Body of pancreas (tissue), 4 donors: ENCODE results near the gene FIGLA. TPM values are rescaled to one million over a fixed set of nuclear protein-coding genes. Genes with fewer than 3 reads are reported as not detected.

Experiments used
- ATAC-seq: fragments of 150-250 bp; one replicate; pipeline ENCODE4 v1.9.1; 2016
- DNase-seq, 4 donors: peaks; one replicate each; pipeline ENCODE4 v3.0.0-alpha.2; 2019
- H3K27ac ChIP-seq, 4 donors: fragments of 200-600 bp; sonication (generic); 1 replicate in 3 of 4; 2 replicates in 1 of 4; pipeline versions ENCODE4 v1.5.1 to v1.6.1; 2016 to 2019; ENCODE audit warnings: mild to moderate bottlenecking in 1 of 4, mixed read lengths in 1 of 4, moderate library complexity in 1 of 4
- H3K27me3 ChIP-seq, 2 donors: fragments of 200-600 bp; sonication (generic); one replicate each; pipeline ENCODE4 v1.6.0; 2016; ENCODE audit warnings: mild to moderate bottlenecking in 1 of 2
- H3K36me3 ChIP-seq, 2 donors: fragments of 200-600 bp; sonication (generic); replicated peaks in 1 of 2; 2 replicates each; pipeline ENCODE4 v1.5.1; 2016; ENCODE audit warnings: low read depth in 2 of 2; ENCODE audit not compliant: insufficient read depth in 1 of 2
- H3K4me1 ChIP-seq: fragments of 200-600 bp; sonication (generic); one replicate; pipeline ENCODE4 v1.6.0; 2016
- H3K4me3 ChIP-seq, 2 donors: fragments of 200-600 bp; sonication (generic); 1 replicate in 1 of 2; 2 replicates in 1 of 2; pipeline ENCODE4 v1.5.1; 2016 to 2019
- H3K9me3 ChIP-seq, 3 donors: fragments of 200-600 bp; sonication (generic); 1 replicate in 2 of 3; 2 replicates in 1 of 3; pipeline ENCODE4 v1.5.1; 2016
- CTCF ChIP-seq, 7 experiments: fragments of 450-650 bp in 4 of 7; fragments of 200-600 bp in 3 of 7; sonication (generic) in 3 of 7; IDR thresholded peaks; one replicate each; pipeline ENCODE4 v1.5.1; 2016 to 2019; ENCODE audit warnings: antibody characterized with exemption in 7 of 7
- POLR2A ChIP-seq, 3 donors: fragments of 450-650 bp; IDR thresholded peaks; one replicate each; pipeline ENCODE4 v1.6.1; 2016; ENCODE audit warnings: antibody characterized with exemption in 3 of 3, mild to moderate bottlenecking in 2 of 3
- WGBS, 2 donors: methylation state at CpG; one replicate each; pipeline ENCODE4 v1.1.5; 2017; 5-methylcytosine and 5-hydroxymethylcytosine counted together
- intact Hi-C: fragments of 100-400 bp; cut with DNase I; formaldehyde crosslinking; loops from one replicate; pipeline ENCODE4 v1.15.1; 2023
- total RNA-seq, 2 donors: library from RNA; depleted of rRNA; stranded (reverse); fragments of >200 nt; gene quantifications; one replicate each; pipeline ENCODE4 v1.1.0, GENCODE V29; 2016

The FIGLA gene
- total RNA-seq, 2 donors from 2014 or later = not detected

GRCh38 chr2:70767079-70767698, 23.3 kb downstream of the FIGLA start:
- intact Hi-C loops = no loop called here
- no peak for TF ChIP-seq POLR2A (IDR thresholded peaks at IDR 0.05)
- TF ChIP-seq CTCF (IDR thresholded peaks at IDR 0.05) = no peak

GRCh38 chr2:70766357-70767078, 23.9 kb downstream of the FIGLA start:
- Histone ChIP-seq H3K27ac (no peak overlapping the region), H3K4me3 (no peak overlapping the region), H3K27me3 (peaks cover 0 to 5% of the 10 kb centered on the region in 2 donors), H3K36me3 (no peaks in the 10 kb centered on the region), H3K4me1 (peaks cover 17% of the 10 kb centered on the region), H3K9me3 (no peaks in the 10 kb centered on the region)
- intact Hi-C loops = no loop called here
- TF ChIP-seq CTCF (IDR thresholded peaks at IDR 0.05) (no peak), POLR2A (IDR thresholded peaks at IDR 0.05) (no peak)
- ATAC-seq = no peak
- no peak for DNase-seq
- WGBS, 2 donors = 27 to 36% methylated on average over 7 of the region's 7 CpGs

More at GRCh38 chr2:70767079-70767698, 23.3 kb downstream of the FIGLA start:
- Histone ChIP-seq H3K4me1 (peaks cover 17% of the 10 kb centered on the region), H3K4me3 (peak overlapping the region; percentile 28 to 60), H3K27me3 (peaks cover 0 to 5% of the 10 kb centered on the region in 2 donors), H3K36me3 (no peaks in the 10 kb centered on the region), H3K27ac (no peak overlapping the region), H3K9me3 (no peaks in the 10 kb centered on the region)
- WGBS, 2 donors = 0 to 4% methylated on average over 21 to 39 of the region's 51 CpGs
- DNase-seq (peak in 2 of 4 donors; percentile 11 to 29), ATAC-seq (peak; percentile 42)

DNA sequence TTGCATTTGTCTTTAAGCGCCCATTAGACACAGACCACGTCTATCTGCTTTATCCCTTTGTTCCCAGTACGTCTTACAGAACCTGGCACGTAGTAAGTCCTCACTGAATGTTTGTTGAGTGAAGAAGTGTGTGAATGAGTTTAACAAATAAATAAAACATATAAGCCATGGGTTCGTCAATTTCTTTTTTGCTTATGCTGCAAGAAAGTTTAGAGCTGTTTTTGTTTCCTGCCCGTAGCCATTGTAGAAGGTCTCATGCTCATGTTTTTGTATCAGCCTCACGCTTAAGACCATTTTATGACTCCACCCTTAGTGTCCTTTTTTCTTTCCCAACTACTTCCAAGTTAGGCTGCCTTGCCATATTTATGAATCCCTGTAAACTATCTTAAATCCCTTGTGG, 24.9 kb downstream of the FIGLA start:
- no peak overlapping the region for H3K27ac ChIP-seq
- H3K27me3 ChIP-seq = peaks cover 0 to 5% of the 10 kb centered on the region in 2 donors
- no peak for DNase-seq
- H3K4me3 ChIP-seq = no peak overlapping the region
- intact Hi-C loops = no loop called here
- 90 to 92% methylated on average over 7 of the region's 7 CpGs for WGBS, 2 donors
- H3K9me3 ChIP-seq = no peaks in the 10 kb centered on the region
- no peak for TF ChIP-seq CTCF (IDR thresholded peaks at IDR 0.05)
- no peak for TF ChIP-seq POLR2A (IDR thresholded peaks at IDR 0.05)
- H3K36me3 ChIP-seq = no peaks in the 10 kb centered on the region
- H3K4me1 ChIP-seq = peaks cover 17% of the 10 kb centered on the region
- no peak for ATAC-seq

- Histone ChIP-seq H3K4me3 (no peak overlapping the region), H3K36me3 (no peaks in the 10 kb centered on the region), H3K27ac (no peak overlapping the region), H3K27me3 (no peaks in the 10 kb centered on the region), H3K9me3 (no peaks in the 10 kb centered on the region), H3K4me1 (no peaks in the 10 kb centered on the region)
- intact Hi-C loops = no loop called here
- ATAC-seq = no peak
- WGBS, 2 donors = 87% methylated on average over 1 of the region's 1 CpG
- no peak for TF ChIP-seq CTCF (IDR thresholded peaks at IDR 0.05)
- TF ChIP-seq POLR2A (IDR thresholded peaks at IDR 0.05) = no peak
- DNase-seq = no peak
Measured at GRCh38 chr2:70759446-70759845, 31.0 kb downstream of the FIGLA start.
